22Rv1 (cell line): ENCODE measurements around the gene B3GLCT.

Experiments
- ZFX ChIP-seq: fragments of 450-650 bp; IDR thresholded peaks from 2 replicates; pipeline ENCODE4 v1.6.1; 2017; ENCODE audit warnings: antibody characterized with exemption, borderline replicate concordance
- TF ChIP-seq, protein P1 (sequence below): fragments of 450-650 bp; IDR thresholded peaks from 2 replicates; pipeline ENCODE4 v1.5.1; 2017; ENCODE audit warnings: mild to moderate bottlenecking

GRCh38 chr13:31314961-31315360 is 115.2 kb downstream of the B3GLCT start:
- TF ChIP-seq, protein P1, sequence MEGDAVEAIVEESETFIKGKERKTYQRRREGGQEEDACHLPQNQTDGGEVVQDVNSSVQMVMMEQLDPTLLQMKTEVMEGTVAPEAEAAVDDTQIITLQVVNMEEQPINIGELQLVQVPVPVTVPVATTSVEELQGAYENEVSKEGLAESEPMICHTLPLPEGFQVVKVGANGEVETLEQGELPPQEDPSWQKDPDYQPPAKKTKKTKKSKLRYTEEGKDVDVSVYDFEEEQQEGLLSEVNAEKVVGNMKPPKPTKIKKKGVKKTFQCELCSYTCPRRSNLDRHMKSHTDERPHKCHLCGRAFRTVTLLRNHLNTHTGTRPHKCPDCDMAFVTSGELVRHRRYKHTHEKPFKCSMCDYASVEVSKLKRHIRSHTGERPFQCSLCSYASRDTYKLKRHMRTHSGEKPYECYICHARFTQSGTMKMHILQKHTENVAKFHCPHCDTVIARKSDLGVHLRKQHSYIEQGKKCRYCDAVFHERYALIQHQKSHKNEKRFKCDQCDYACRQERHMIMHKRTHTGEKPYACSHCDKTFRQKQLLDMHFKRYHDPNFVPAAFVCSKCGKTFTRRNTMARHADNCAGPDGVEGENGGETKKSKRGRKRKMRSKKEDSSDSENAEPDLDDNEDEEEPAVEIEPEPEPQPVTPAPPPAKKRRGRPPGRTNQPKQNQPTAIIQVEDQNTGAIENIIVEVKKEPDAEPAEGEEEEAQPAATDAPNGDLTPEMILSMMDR, result no peak
- TF ChIP-seq ZFX, result no peak
